Measurements from ENCODE around the gene ALG12.

The ALG12 gene

DNA sequence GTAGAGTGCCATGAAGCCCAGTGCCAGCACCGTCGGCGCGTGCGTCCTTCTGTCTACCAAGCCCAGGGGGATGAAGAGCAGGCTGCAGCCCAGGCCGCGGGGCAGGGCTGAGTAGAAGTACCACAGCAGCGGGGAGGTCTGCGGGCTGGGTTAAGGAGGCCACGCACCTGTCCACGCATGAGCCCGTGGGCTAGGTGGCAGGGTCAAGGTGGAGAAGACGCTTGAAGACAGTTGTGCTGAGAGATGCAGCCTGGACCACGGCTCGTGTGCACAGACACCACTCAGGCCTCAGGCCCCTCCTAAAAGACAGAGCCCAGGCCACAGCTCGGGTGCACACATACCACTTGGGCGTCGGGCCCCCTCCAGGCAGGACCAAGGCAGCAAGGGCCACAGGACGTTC, 10.4 kb downstream of the ALG12 start:
- Histone ChIP-seq H3K79me1 (ENCODE audit: low read length) (peaks cover 1% of the 10 kb centered on the region), H3K4me3 (ENCODE audit: low read length) (no peak overlapping the region), H3K4me2 (ENCODE audit: low read length) (no peak overlapping the region), H3K4ac (ENCODE audit: low read depth, low read length) (no peak overlapping the region), H3K79me2 (ENCODE audit: control insufficient read depth, insufficient read depth, low read length) (no peaks in the 10 kb centered on the region), H2BK15ac (replicated peaks; ENCODE audit: low read depth) (no peak overlapping the region), H3K23ac (ENCODE audit: low read length) (no peak overlapping the region), H3K56ac (ENCODE audit: low read length) (no peak overlapping the region), H4K5ac (ENCODE audit: low read length) (no peak overlapping the region), H2AK5ac (ENCODE audit: low read length) (no peak overlapping the region), H3K18ac (ENCODE audit: low read length) (no peak overlapping the region), H3K4me1 (ENCODE audit: control insufficient read depth, low read depth, low read length) (no peaks in the 10 kb centered on the region), H2BK120ac (ENCODE audit: low read depth, low read length) (no peak overlapping the region), H4K8ac (ENCODE audit: low read depth, low read length) (no peak overlapping the region), H3K27me3 (ENCODE audit: insufficient read depth, low read length, poor library complexity) (no peaks in the 10 kb centered on the region), H3K36me3 (ENCODE audit: control insufficient read depth, insufficient read depth, low read length) (peaks cover 1% of the 10 kb centered on the region), H3K9ac (ENCODE audit: low read length) (no peak overlapping the region), H2BK5ac (ENCODE audit: low read length) (no peak overlapping the region), H3K27ac (ENCODE audit: low read depth, low read length) (no peak overlapping the region)
- WGBS (ENCODE audit: extremely low coverage, insufficient coverage, low lambda C conversion rate): no CpG with 5 or more reads among the region's 19 CpGs
- no peak for DNase-seq

DNA sequence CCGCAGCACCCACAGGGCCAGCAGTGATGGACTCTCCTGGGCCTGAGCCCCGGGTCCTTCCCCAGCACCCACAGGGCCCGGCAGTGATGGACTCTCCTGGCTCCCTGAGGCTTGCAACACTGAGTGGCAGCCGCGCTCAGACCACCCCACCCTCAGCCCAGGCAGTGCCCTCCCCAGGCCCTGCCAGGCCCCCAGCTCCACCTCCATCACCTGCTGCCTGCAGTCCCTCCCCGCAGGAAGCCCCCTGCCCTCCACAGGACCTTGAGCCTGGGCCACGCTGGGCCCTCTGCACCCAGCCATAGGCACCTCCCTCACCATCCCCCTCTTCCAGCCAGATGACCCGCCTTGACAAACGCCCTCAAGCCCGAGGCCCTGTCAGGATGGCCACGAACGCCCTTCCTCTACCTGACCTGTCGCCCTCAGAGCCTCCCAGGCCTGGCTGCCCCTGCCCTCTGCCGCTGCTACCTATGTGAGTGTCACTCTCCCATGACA, 11.4 kb downstream of the ALG12 start:
- no peak overlapping the region for H3K4me2 ChIP-seq (ENCODE audit: low read length)
- no CpG with 5 or more reads among the region's 14 CpGs for WGBS (ENCODE audit: extremely low coverage, insufficient coverage, low lambda C conversion rate)
- no peaks in the 10 kb centered on the region for H3K27me3 ChIP-seq (ENCODE audit: insufficient read depth, low read length, poor library complexity)
- H2AK5ac ChIP-seq (ENCODE audit: low read length): no peak overlapping the region
- peaks cover 4% of the 10 kb centered on the region for H3K36me3 ChIP-seq (ENCODE audit: control insufficient read depth, insufficient read depth, low read length)
- H3K4me1 ChIP-seq (ENCODE audit: control insufficient read depth, low read depth, low read length): no peaks in the 10 kb centered on the region
- no peak overlapping the region for H3K23ac ChIP-seq (ENCODE audit: low read length)
- H2BK5ac ChIP-seq (ENCODE audit: low read length): no peak overlapping the region
- no peak overlapping the region for H2BK120ac ChIP-seq (ENCODE audit: low read depth, low read length)
- no peak overlapping the region for H3K27ac ChIP-seq (ENCODE audit: low read depth, low read length)
- no peak overlapping the region for H3K18ac ChIP-seq (ENCODE audit: low read length)
- no peak for DNase-seq
- no peak overlapping the region for H3K4me3 ChIP-seq (ENCODE audit: low read length)
- no peak overlapping the region for H3K4ac ChIP-seq (ENCODE audit: low read depth, low read length)
- no peak overlapping the region for H4K5ac ChIP-seq (ENCODE audit: low read length)
- no peaks in the 10 kb centered on the region for H3K79me2 ChIP-seq (ENCODE audit: control insufficient read depth, insufficient read depth, low read length)
- H2BK15ac ChIP-seq (replicated peaks; ENCODE audit: low read depth): no peak overlapping the region
- H3K79me1 ChIP-seq (ENCODE audit: low read length): peaks cover 1% of the 10 kb centered on the region
- no peak overlapping the region for H3K9ac ChIP-seq (ENCODE audit: low read length)
- H4K8ac ChIP-seq (ENCODE audit: low read depth, low read length): no peak overlapping the region
- no peak overlapping the region for H3K56ac ChIP-seq (ENCODE audit: low read length)

DNA sequence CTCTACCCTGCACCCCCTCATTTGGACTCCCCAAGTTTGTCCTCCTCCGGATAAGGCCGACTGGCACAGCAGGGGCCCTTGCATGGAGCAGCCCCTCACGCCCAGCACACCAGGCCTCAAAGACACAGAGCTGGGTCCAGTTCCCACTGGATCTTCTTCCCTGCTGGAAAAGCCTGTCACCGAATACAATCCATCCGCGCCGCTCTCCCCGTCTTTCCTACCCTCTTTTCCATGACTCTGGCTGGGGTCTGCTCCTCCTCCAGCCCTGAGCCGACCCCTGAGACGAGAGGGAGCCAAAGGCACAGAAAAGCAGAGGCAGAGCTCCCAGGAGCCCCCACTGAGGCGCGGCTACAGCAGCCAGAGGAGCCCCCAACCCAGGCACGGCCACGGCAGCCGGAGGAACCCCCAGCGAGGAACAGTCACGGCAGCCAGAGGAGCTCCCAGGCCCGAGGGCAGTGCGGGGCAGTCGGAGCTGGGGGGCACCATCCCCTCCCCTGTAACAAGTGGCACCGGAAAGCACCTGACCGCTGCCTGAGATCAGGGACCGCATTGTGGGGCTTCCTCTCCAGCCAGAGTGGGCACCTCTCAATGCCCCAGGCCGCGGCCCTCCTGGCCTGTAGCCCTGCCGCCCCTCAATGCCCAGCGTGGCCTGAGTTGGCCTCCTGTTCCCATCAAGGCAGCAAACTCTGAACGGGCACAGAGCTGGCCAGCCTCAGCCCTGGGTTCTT, 12.0 kb downstream of the ALG12 start:
- H3K27ac ChIP-seq (ENCODE audit: low read depth, low read length): no peak overlapping the region
- no CpG with 5 or more reads among the region's 28 CpGs for WGBS (ENCODE audit: extremely low coverage, insufficient coverage, low lambda C conversion rate)

DNA sequence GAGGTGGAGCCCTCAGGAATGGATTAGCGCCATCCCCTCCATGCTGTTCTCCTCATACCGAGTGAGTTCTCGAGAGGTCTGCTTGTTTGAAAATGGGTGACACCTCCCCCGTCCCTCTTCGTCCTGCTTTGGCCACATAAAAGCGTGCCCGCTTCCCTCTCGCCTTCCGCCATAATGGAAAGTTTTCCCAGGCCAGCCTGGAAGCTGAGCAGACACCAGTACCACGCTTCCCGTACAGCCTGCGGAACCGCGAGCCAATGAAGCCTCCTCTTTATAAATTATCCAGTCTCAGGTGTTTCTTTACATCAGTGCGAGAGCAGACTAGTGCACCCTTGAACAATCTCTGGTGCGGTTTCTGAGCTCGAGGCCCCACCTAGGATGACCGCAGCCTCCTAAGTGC, 12.8 kb downstream of the ALG12 start:
- no peak overlapping the region for H3K4ac ChIP-seq (ENCODE audit: low read depth, low read length)
- H3K36me3 ChIP-seq (ENCODE audit: control insufficient read depth, insufficient read depth, low read length): peaks cover 7% of the 10 kb centered on the region
- no peak overlapping the region for H2BK120ac ChIP-seq (ENCODE audit: low read depth, low read length)
- no peak overlapping the region for H2AK5ac ChIP-seq (ENCODE audit: low read length)
- no peak overlapping the region for H3K27ac ChIP-seq (ENCODE audit: low read depth, low read length)
- no peak for DNase-seq
- H3K18ac ChIP-seq (ENCODE audit: low read length): no peak overlapping the region
- no peaks in the 10 kb centered on the region for H3K79me2 ChIP-seq (ENCODE audit: control insufficient read depth, insufficient read depth, low read length)
- H2BK5ac ChIP-seq (ENCODE audit: low read length): no peak overlapping the region
- H3K9ac ChIP-seq (ENCODE audit: low read length): no peak overlapping the region
- peaks cover 1% of the 10 kb centered on the region for H3K79me1 ChIP-seq (ENCODE audit: low read length)
- no peak overlapping the region for H3K4me3 ChIP-seq (ENCODE audit: low read length)
- H3K27me3 ChIP-seq (ENCODE audit: insufficient read depth, low read length, poor library complexity): no peaks in the 10 kb centered on the region
- no peaks in the 10 kb centered on the region for H3K4me1 ChIP-seq (ENCODE audit: control insufficient read depth, low read depth, low read length)
- no peak overlapping the region for H2BK15ac ChIP-seq (replicated peaks; ENCODE audit: low read depth)
- H4K8ac ChIP-seq (ENCODE audit: low read depth, low read length): no peak overlapping the region
- H3K23ac ChIP-seq (ENCODE audit: low read length): no peak overlapping the region
- H4K5ac ChIP-seq (ENCODE audit: low read length): no peak overlapping the region
- no peak overlapping the region for H3K4me2 ChIP-seq (ENCODE audit: low read length)
- H3K56ac ChIP-seq (ENCODE audit: low read length): no peak overlapping the region
- no CpG with 5 or more reads among the region's 18 CpGs for WGBS (ENCODE audit: extremely low coverage, insufficient coverage, low lambda C conversion rate)

More for the DNA sequence above, 12.0 kb downstream of the ALG12 start:
- no peak overlapping the region for H3K56ac ChIP-seq (ENCODE audit: low read length)
- H3K36me3 ChIP-seq (ENCODE audit: control insufficient read depth, insufficient read depth, low read length): peaks cover 7% of the 10 kb centered on the region
- H2BK120ac ChIP-seq (ENCODE audit: low read depth, low read length): no peak overlapping the region
- H3K4me3 ChIP-seq (ENCODE audit: low read length): no peak overlapping the region
- no peak overlapping the region for H2AK5ac ChIP-seq (ENCODE audit: low read length)
- no peak overlapping the region for H4K8ac ChIP-seq (ENCODE audit: low read depth, low read length)
- H3K4me2 ChIP-seq (ENCODE audit: low read length): no peak overlapping the region
- H3K18ac ChIP-seq (ENCODE audit: low read length): no peak overlapping the region
- H3K79me2 ChIP-seq (ENCODE audit: control insufficient read depth, insufficient read depth, low read length): no peaks in the 10 kb centered on the region
- H3K9ac ChIP-seq (ENCODE audit: low read length): no peak overlapping the region
- H2BK15ac ChIP-seq (replicated peaks; ENCODE audit: low read depth): no peak overlapping the region
- no peak overlapping the region for H2BK5ac ChIP-seq (ENCODE audit: low read length)
- no peak overlapping the region for H3K4ac ChIP-seq (ENCODE audit: low read depth, low read length)
- H4K5ac ChIP-seq (ENCODE audit: low read length): no peak overlapping the region
- H3K79me1 ChIP-seq (ENCODE audit: low read length): peaks cover 1% of the 10 kb centered on the region
- H3K4me1 ChIP-seq (ENCODE audit: control insufficient read depth, low read depth, low read length): no peaks in the 10 kb centered on the region
- no peak for DNase-seq
- no peaks in the 10 kb centered on the region for H3K27me3 ChIP-seq (ENCODE audit: insufficient read depth, low read length, poor library complexity)
- no peak overlapping the region for H3K23ac ChIP-seq (ENCODE audit: low read length)

DNA sequence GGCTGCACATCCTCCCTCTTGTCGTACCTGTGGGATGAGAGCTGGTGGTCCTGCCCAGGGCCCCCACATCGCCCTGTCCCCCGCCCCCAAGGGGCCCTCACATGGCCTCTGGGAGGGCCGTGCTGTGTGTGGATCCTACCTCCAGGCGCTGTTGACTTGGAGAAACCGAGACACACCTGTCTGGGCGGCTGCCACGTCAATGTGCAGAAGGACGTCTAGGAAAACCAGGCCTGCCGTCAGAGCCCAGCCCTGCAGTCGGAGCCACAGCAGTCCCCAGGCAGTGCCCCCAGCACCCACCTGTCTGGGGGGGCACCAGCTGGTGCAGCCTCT, 14.2 kb downstream of the ALG12 start:
- no peak for DNase-seq

More for the DNA sequence above, 14.2 kb downstream of the ALG12 start:
- no peak overlapping the region for H3K4me2 ChIP-seq (ENCODE audit: low read length)
- no peak overlapping the region for H4K5ac ChIP-seq (ENCODE audit: low read length)
- H3K36me3 ChIP-seq (ENCODE audit: control insufficient read depth, insufficient read depth, low read length): peaks cover 7% of the 10 kb centered on the region
- H2BK120ac ChIP-seq (ENCODE audit: low read depth, low read length): no peak overlapping the region
- no peaks in the 10 kb centered on the region for H3K27me3 ChIP-seq (ENCODE audit: insufficient read depth, low read length, poor library complexity)
- no peak overlapping the region for H3K4me3 ChIP-seq (ENCODE audit: low read length)
- H3K4ac ChIP-seq (ENCODE audit: low read depth, low read length): no peak overlapping the region
- H3K4me1 ChIP-seq (ENCODE audit: control insufficient read depth, low read depth, low read length): no peaks in the 10 kb centered on the region
- H3K23ac ChIP-seq (ENCODE audit: low read length): no peak overlapping the region
- no CpG with 5 or more reads among the region's 11 CpGs for WGBS (ENCODE audit: extremely low coverage, insufficient coverage, low lambda C conversion rate)
- H3K56ac ChIP-seq (ENCODE audit: low read length): no peak overlapping the region
- no peak overlapping the region for H2BK5ac ChIP-seq (ENCODE audit: low read length)
- H3K27ac ChIP-seq (ENCODE audit: low read depth, low read length): no peak overlapping the region
- no peak overlapping the region for H3K18ac ChIP-seq (ENCODE audit: low read length)
- no peak overlapping the region for H2BK15ac ChIP-seq (replicated peaks; ENCODE audit: low read depth)
- H3K79me2 ChIP-seq (ENCODE audit: control insufficient read depth, insufficient read depth, low read length): no peaks in the 10 kb centered on the region
- H3K9ac ChIP-seq (ENCODE audit: low read length): no peak overlapping the region
- no peak overlapping the region for H2AK5ac ChIP-seq (ENCODE audit: low read length)
- H3K79me1 ChIP-seq (ENCODE audit: low read length): peaks cover 1% of the 10 kb centered on the region
- no peak overlapping the region for H4K8ac ChIP-seq (ENCODE audit: low read depth, low read length)
